ENCODE data around the gene PLA2R1. TPM values are rescaled to one million over a fixed set of nuclear protein-coding genes. Genes with fewer than 3 reads are reported as not detected.
"Not testable (repeated sequence)": the region's sequence is repeated elsewhere in the genome, so short reads cannot be mapped to it uniquely, and the experiment has no call there.

PLA2R1 gene
- total RNA-seq, 1 experiment from 2014 or later = not detected

- H3K27ac ChIP-seq (ENCODE audit: low read depth, low read length, poor library complexity, severe bottlenecking) = no peak overlapping the region
- POLR2A ChIA-PET (ENCODE audit: low non-redundant PET) = no interaction called here
- H3K36me3 ChIP-seq (ENCODE audit: insufficient read depth, low read length, poor library complexity, severe bottlenecking) = no peaks in the 10 kb centered on the region
- H3K9me3 ChIP-seq (ENCODE audit: low read depth, low read length, poor library complexity, severe bottlenecking) = no peaks in the 10 kb centered on the region
- no peaks in the 10 kb centered on the region for H3K4me1 ChIP-seq (ENCODE audit: insufficient read depth, low read length, poor library complexity, severe bottlenecking)
- CTCF ChIA-PET = no interaction called here
- peaks cover 16% of the 10 kb centered on the region for H3K27me3 ChIP-seq (replicated peaks; ENCODE audit: insufficient read depth, low read depth, low read length, poor library complexity)
- H3K4me3 ChIP-seq (ENCODE audit: low read depth, low read length, poor library complexity, severe bottlenecking) = no peak overlapping the region
- intact Hi-C loops (cut with micrococcal nuclease; ENCODE audit: unreplicated experiment) = no loop called here
- no peak for TF ChIP-seq CTCF (conservative IDR thresholded peaks at IDR 0.05; ENCODE audit: low read depth, low read length)
- TF ChIP-seq EZH2 (IDR thresholded peaks at IDR 0.05; ENCODE audit: borderline replicate concordance, low read depth, low read length, poor library complexity, severe bottlenecking) = no peak
- BruUV-seq (replicated peaks) = no TSS peak
- DNase-seq (ENCODE audit: low spot score) = no peak
These were observed 90.9 kb downstream of the PLA2R1 start for GRCh38 chr2:159971365-159972152.

- H3K4me3 ChIP-seq (ENCODE audit: low read depth, low read length, poor library complexity, severe bottlenecking); H3K9me3 ChIP-seq (ENCODE audit: low read depth, low read length, poor library complexity, severe bottlenecking); intact Hi-C loops (cut with micrococcal nuclease; ENCODE audit: unreplicated experiment); H3K36me3 ChIP-seq (ENCODE audit: insufficient read depth, low read length, poor library complexity, severe bottlenecking); POLR2A ChIA-PET (ENCODE audit: low non-redundant PET); H3K27ac ChIP-seq (ENCODE audit: low read depth, low read length, poor library complexity, severe bottlenecking); BruUV-seq (replicated peaks); H3K4me1 ChIP-seq (ENCODE audit: insufficient read depth, low read length, poor library complexity, severe bottlenecking); H3K27me3 ChIP-seq (replicated peaks; ENCODE audit: insufficient read depth, low read depth, low read length, poor library complexity); DNase-seq (ENCODE audit: low spot score): not testable (repeated sequence)
- CTCF ChIA-PET = interaction anchor here (0.6 kb wide), 1 partner anchor 71 kb away, joined by 6 read pairs; no protein-coding TSS in a partner anchor
These were observed 91.9 kb downstream of the PLA2R1 start for GRCh38 chr2:159970548-159970947.

GRCh38 chr2:159968279-159968900 is 94.0 kb downstream of the PLA2R1 start:
- H3K27me3 ChIP-seq (replicated peaks; ENCODE audit: insufficient read depth, low read depth, low read length, poor library complexity) = no peaks in the 10 kb centered on the region
- ChIA-PET CTCF (interaction anchor here (0.6 kb wide), 2 partner anchors 21 to 833 kb away, joined by 3 to 4 read pairs; no protein-coding TSS in a partner anchor), POLR2A (ENCODE audit: low non-redundant PET) (interaction anchor here (0.7 kb wide), 1 partner anchor 1076 kb away, joined by 3 read pairs; no protein-coding TSS in a partner anchor)
- no peaks in the 10 kb centered on the region for H3K36me3 ChIP-seq (ENCODE audit: insufficient read depth, low read length, poor library complexity, severe bottlenecking)
- peak; percentile 60 for DNase-seq (ENCODE audit: low spot score)
- no peaks in the 10 kb centered on the region for H3K9me3 ChIP-seq (ENCODE audit: low read depth, low read length, poor library complexity, severe bottlenecking)
- peak; percentile 64 for TF ChIP-seq CTCF (conservative IDR thresholded peaks at IDR 0.05; ENCODE audit: low read depth, low read length)
- TF ChIP-seq EZH2 (IDR thresholded peaks at IDR 0.05; ENCODE audit: borderline replicate concordance, low read depth, low read length, poor library complexity, severe bottlenecking) = no peak
- no TSS peak for BruUV-seq (replicated peaks)
- no peak overlapping the region for H3K27ac ChIP-seq (ENCODE audit: low read depth, low read length, poor library complexity, severe bottlenecking)
- no peaks in the 10 kb centered on the region for H3K4me1 ChIP-seq (ENCODE audit: insufficient read depth, low read length, poor library complexity, severe bottlenecking)
- intact Hi-C loops (cut with micrococcal nuclease; ENCODE audit: unreplicated experiment) = loop anchor here (5.0 kb wide), 1 partner anchor 1066 kb away; no protein-coding TSS in a partner anchor
- H3K4me3 ChIP-seq (ENCODE audit: low read depth, low read length, poor library complexity, severe bottlenecking) = no peak overlapping the region
